Loucy (cell line): ENCODE measurements around the gene SEMA4C.

Experiments used
- H2AFZ ChIP-seq: fragments of 200-600 bp; sonication (generic); 2 replicates; pipeline ENCODE4 v1.6.0; 2016; ENCODE audit warnings: antibody characterized with exemption, mild to moderate bottlenecking, low read length, moderate library complexity
- H3F3A ChIP-seq: fragments of 200-600 bp; 2 replicates; pipeline ENCODE4 v1.6.0; 2016; ENCODE audit warnings: antibody characterized with exemption, low read depth, mild to moderate bottlenecking
- H3K27me3 ChIP-seq: fragments of 200-600 bp; sonication (generic); 2 replicates; pipeline ENCODE4 v1.6.1; 2014; ENCODE audit warnings: low read length, mild to moderate bottlenecking; ENCODE audit not compliant: insufficient read depth, poor library complexity, severe bottlenecking
- H3K36me3 ChIP-seq: fragments of 200-600 bp; sonication (generic); 2 replicates; pipeline ENCODE4 v1.6.1; 2016; ENCODE audit warnings: low read length; ENCODE audit not compliant: insufficient read depth
- H3K4me1 ChIP-seq: fragments of 200-600 bp; sonication (generic); 2 replicates; pipeline ENCODE4 v1.5.1; 2014; ENCODE audit warnings: low read length, mild to moderate bottlenecking; ENCODE audit not compliant: insufficient read depth, poor library complexity, severe bottlenecking
- H3K4me2 ChIP-seq: fragments of 200-600 bp; sonication (generic); 2 replicates; pipeline ENCODE4 v1.6.0; 2014; ENCODE audit warnings: antibody characterized with exemption, low read length, low read depth, mild to moderate bottlenecking; ENCODE audit not compliant: poor library complexity, severe bottlenecking
- H3K4me3 ChIP-seq: fragments of 200-600 bp; sonication (generic); 2 replicates; pipeline ENCODE4 v1.5.1; 2014; ENCODE audit warnings: low read length, mild to moderate bottlenecking, mixed read lengths; ENCODE audit not compliant: poor library complexity, severe bottlenecking
- H3K79me2 ChIP-seq: fragments of 200-600 bp; sonication (generic); 2 replicates; pipeline ENCODE4 v1.6.1; 2014; ENCODE audit warnings: low read length; ENCODE audit not compliant: insufficient read depth
- H3K9ac ChIP-seq: fragments of 200-600 bp; sonication (generic); 2 replicates; pipeline ENCODE4 v1.6.0; 2014; ENCODE audit warnings: mild to moderate bottlenecking, low read depth, low read length, moderate library complexity; ENCODE audit not compliant: poor library complexity, severe bottlenecking
- H3K9me2 ChIP-seq: fragments of 200-600 bp; sonication (generic); replicated peaks from 2 replicates; pipeline ENCODE4 v1.6.1; 2016; ENCODE audit warnings: low read depth, low read length, mixed read lengths
- H3K9me3 ChIP-seq: fragments of 200-600 bp; sonication (generic); 2 replicates; pipeline ENCODE4 v1.6.1; 2014; ENCODE audit warnings: mild to moderate bottlenecking, antibody characterized with exemption, low read length, low read depth; ENCODE audit not compliant: insufficient read depth
- H4K20me1 ChIP-seq: fragments of 200-600 bp; sonication (generic); 2 replicates; pipeline ENCODE4 v1.6.0; 2014; ENCODE audit warnings: antibody characterized with exemption, low read length, mild to moderate bottlenecking; ENCODE audit not compliant: insufficient read depth, poor library complexity, severe bottlenecking
- EZH2phosphoT487 ChIP-seq: fragments of 200-600 bp; IDR thresholded peaks from 2 replicates; pipeline ENCODE4 v1.6.1; 2018; ENCODE audit warnings: antibody characterized with exemption, mild to moderate bottlenecking, moderate library complexity, borderline replicate concordance
- TF ChIP-seq, protein P1 (sequence below): fragments of 200-600 bp; sonication (generic); conservative IDR thresholded peaks from 2 replicates; pipeline ENCODE4 v1.5.1; 2014; ENCODE audit warnings: mild to moderate bottlenecking, antibody characterized with exemption, low read length

Gene SEMA4C

DNA sequence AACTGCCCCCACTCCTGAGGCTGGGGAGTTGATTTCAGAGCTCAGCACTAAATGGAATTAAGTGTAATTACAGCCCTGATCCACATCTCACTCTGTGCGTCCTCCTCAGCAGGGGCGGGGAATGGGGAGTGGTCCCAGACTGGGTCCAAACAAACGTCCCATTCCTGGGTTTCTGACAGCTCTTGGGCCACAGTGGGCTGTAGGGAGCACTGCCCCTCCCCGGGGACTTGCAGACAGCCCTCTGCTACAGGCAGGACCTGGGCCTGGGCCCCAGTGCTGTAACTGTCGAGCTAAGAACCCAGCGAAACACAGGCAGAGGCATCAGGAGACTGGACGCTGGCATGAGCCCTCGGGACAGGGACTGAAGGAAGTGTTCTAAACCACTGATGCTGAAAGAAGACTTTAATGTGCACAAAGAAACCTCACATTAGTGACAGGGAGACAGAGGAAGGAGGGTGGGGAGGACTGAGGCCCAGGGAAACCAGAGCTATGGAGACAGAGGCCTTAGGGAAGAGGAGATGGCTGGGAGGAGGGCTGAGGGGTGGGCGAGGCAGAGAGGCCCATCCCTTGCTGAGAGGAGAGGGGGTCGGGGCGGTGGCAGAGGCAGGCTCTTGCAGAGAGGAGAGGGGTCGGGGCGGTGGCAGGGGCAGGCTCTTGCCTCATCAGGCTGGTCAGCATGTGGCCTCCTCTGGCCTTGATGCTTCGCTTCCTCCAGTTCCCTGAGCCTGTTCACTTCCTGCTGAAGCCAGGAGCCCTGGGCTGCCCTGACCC is 5.8 kb upstream of the SEMA4C start:
- no peak overlapping the region for H3K4me2 ChIP-seq
- peaks cover 19% of the 10 kb centered on the region for H3K4me1 ChIP-seq

GRCh38 chr2:96874198-96874831 is 4.4 kb upstream of the SEMA4C start:
- Histone ChIP-seq H3K4me1 (peaks cover 23% of the 10 kb centered on the region), H3K4me2 (no peak overlapping the region), H3K4me3 (no peak overlapping the region), H3K79me2 (no peaks in the 10 kb centered on the region), H4K20me1 (no peaks in the 10 kb centered on the region), H2AFZ (no peak overlapping the region), H3K27me3 (no peaks in the 10 kb centered on the region), H3K9me3 (no peaks in the 10 kb centered on the region), H3K36me3 (no peaks in the 10 kb centered on the region), H3K9me2 (no peaks in the 10 kb centered on the region), H3F3A (peaks cover 4% of the 10 kb centered on the region), H3K9ac (no peak overlapping the region)
- TF ChIP-seq, protein P1, sequence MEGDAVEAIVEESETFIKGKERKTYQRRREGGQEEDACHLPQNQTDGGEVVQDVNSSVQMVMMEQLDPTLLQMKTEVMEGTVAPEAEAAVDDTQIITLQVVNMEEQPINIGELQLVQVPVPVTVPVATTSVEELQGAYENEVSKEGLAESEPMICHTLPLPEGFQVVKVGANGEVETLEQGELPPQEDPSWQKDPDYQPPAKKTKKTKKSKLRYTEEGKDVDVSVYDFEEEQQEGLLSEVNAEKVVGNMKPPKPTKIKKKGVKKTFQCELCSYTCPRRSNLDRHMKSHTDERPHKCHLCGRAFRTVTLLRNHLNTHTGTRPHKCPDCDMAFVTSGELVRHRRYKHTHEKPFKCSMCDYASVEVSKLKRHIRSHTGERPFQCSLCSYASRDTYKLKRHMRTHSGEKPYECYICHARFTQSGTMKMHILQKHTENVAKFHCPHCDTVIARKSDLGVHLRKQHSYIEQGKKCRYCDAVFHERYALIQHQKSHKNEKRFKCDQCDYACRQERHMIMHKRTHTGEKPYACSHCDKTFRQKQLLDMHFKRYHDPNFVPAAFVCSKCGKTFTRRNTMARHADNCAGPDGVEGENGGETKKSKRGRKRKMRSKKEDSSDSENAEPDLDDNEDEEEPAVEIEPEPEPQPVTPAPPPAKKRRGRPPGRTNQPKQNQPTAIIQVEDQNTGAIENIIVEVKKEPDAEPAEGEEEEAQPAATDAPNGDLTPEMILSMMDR, result no peak

More for the DNA sequence above, 5.8 kb upstream of the SEMA4C start:
- Histone ChIP-seq H3K9me2 (no peaks in the 10 kb centered on the region), H3K36me3 (no peaks in the 10 kb centered on the region), H3K4me3 (no peak overlapping the region), H4K20me1 (no peaks in the 10 kb centered on the region), H2AFZ (no peak overlapping the region), H3K9ac (no peak overlapping the region), H3K27me3 (no peaks in the 10 kb centered on the region), H3K79me2 (no peaks in the 10 kb centered on the region), H3K9me3 (no peaks in the 10 kb centered on the region), H3F3A (peaks cover 4% of the 10 kb centered on the region)
- TF ChIP-seq, protein P1, result no peak
- no peak for TF ChIP-seq EZH2phosphoT487

- Histone ChIP-seq H3K4me3 (no peak overlapping the region), H2AFZ (no peak overlapping the region), H3K9me2 (no peaks in the 10 kb centered on the region), H3K9ac (no peak overlapping the region), H3K79me2 (peaks cover 5% of the 10 kb centered on the region; the same call in 1 of the 2 replicates), H3K4me1 (peaks cover 23% of the 10 kb centered on the region), H3K4me2 (no peak overlapping the region), H4K20me1 (no peaks in the 10 kb centered on the region), H3K9me3 (no peaks in the 10 kb centered on the region), H3F3A (peaks cover 4% of the 10 kb centered on the region), H3K36me3 (no peaks in the 10 kb centered on the region), H3K27me3 (peaks cover 2% of the 10 kb centered on the region)
- TF ChIP-seq, protein P1, result no peak
- no peak for TF ChIP-seq EZH2phosphoT487
Measured at GRCh38 chr2:96873651-96874096, 3.8 kb upstream of the SEMA4C start.
